Keratinocyte (primary cell): Measurements from ENCODE around the gene SMIM35. TPM values are rescaled to one million over a fixed set of nuclear protein-coding genes. Genes with fewer than 3 reads are reported as not detected.

ENCODE experiments used
- DNase-seq: peaks from one replicate; pipeline ENCODE4 v3.0.0-alpha.2; 2011; ENCODE audit warnings: low read depth, missing footprints, low spot score
- FAIRE-seq: peaks from 2 replicates; lab custom pipeline; 2011; peaks lifted over from hg19 to GRCh38; lab: Jason Lieb, UNC
- H2AFZ ChIP-seq: 2 replicates; pipeline ENCODE4 v1.6.0; 2012; ENCODE audit warnings: low read length, control low read depth, inconsistent platforms; ENCODE audit not compliant: control insufficient read depth
- H3K27ac ChIP-seq: 2 replicates; pipeline ENCODE4 v1.5.1; 2011; ENCODE audit warnings: low read length; ENCODE audit not compliant: control insufficient read depth, insufficient read depth
- H3K27me3 ChIP-seq: 3 replicates; pipeline ENCODE4 v1.6.0; 2011; ENCODE audit warnings: low read length; ENCODE audit not compliant: control insufficient read depth, insufficient read depth; ENCODE audit errors: extremely low read depth
- H3K36me3 ChIP-seq, 2 experiments: 2 replicates in 1 of 2; 3 replicates in 1 of 2; pipeline ENCODE4 v1.5.1; 2011; ENCODE audit warnings: low read length in 2 of 2, mild to moderate bottlenecking in 1 of 2; ENCODE audit not compliant: control insufficient read depth in 2 of 2, insufficient read depth in 2 of 2; ENCODE audit errors: extremely low read depth in 1 of 2
- H3K4me1 ChIP-seq: 3 replicates; pipeline ENCODE4 v1.5.1; 2011; ENCODE audit warnings: low read length; ENCODE audit not compliant: control insufficient read depth, insufficient read depth; ENCODE audit errors: extremely low read depth
- H3K4me2 ChIP-seq: 3 replicates; pipeline ENCODE4 v1.6.0; 2011; ENCODE audit warnings: low read depth, low read length; ENCODE audit not compliant: control insufficient read depth, insufficient read depth; ENCODE audit errors: extremely low read depth
- H3K4me3 ChIP-seq, 3 experiments: fragments of 200-600 bp in 1 of 3; sonication (generic) in 1 of 3; 2 replicates in 2 of 3; 3 replicates in 1 of 3; pipeline ENCODE4 v1.5.1; 2011 to 2016; ENCODE audit warnings: low read length in 3 of 3, mild to moderate bottlenecking in 3 of 3, control low read depth in 2 of 3, inconsistent platforms in 1 of 3, low read depth in 1 of 3, mixed read lengths in 1 of 3, mixed run types in 1 of 3, moderate library complexity in 1 of 3; ENCODE audit not compliant: control insufficient read depth in 2 of 3, insufficient read depth in 2 of 3; ENCODE audit errors: extremely low read depth in 1 of 3
- H3K79me2 ChIP-seq: 2 replicates; pipeline ENCODE4 v1.6.0; 2012; ENCODE audit warnings: low read length; ENCODE audit not compliant: control insufficient read depth, insufficient read depth
- H3K9ac ChIP-seq: 3 replicates; pipeline ENCODE4 v1.6.0; 2011; ENCODE audit warnings: low read length; ENCODE audit not compliant: control insufficient read depth, insufficient read depth; ENCODE audit errors: extremely low read depth
- H3K9me1 ChIP-seq: 3 replicates; pipeline ENCODE4 v1.6.0; 2011; ENCODE audit warnings: low read length; ENCODE audit not compliant: control insufficient read depth, insufficient read depth; ENCODE audit errors: extremely low read depth
- H3K9me3 ChIP-seq: 2 replicates; pipeline ENCODE4 v1.5.1; 2012; ENCODE audit warnings: low read depth, low read length; ENCODE audit not compliant: control insufficient read depth
- H4K20me1 ChIP-seq: 3 replicates; pipeline ENCODE4 v1.6.0; 2011; ENCODE audit warnings: low read length; ENCODE audit not compliant: control insufficient read depth, insufficient read depth; ENCODE audit errors: extremely low read depth
- EZH2 ChIP-seq: IDR thresholded peaks from one replicate; pipeline ENCODE4 v1.6.1; 2012; ENCODE audit warnings: inconsistent platforms, mild to moderate bottlenecking, low read length, moderate library complexity
- dilution Hi-C: fragments of 300-500 bp; cut with MboI; formaldehyde crosslinking; loops from one replicate; pipeline ENCODE4 v1.7.0; 2020; ENCODE audit warnings: low sequenced_read_pairs; ENCODE audit not compliant: extremely low pct_ligation_motif_present
- polyA plus RNA-seq, 5 experiments: library from polyadenylated mRNA; depleted of rRNA in 3 of 5; stranded (reverse) in 3 of 5; stranded (forward) in 1 of 5; unstranded in 1 of 5; fragments of >200 nt; gene quantifications; 1 replicate in 1 of 5; 2 replicates in 3 of 5; 3 replicates in 1 of 5; pipeline versions ENCODE4 v1.2.1 to v1.2.3, GENCODE V29; 2011 to 2012; ENCODE audit warnings: missing spikeins in 2 of 5, low read depth in 1 of 5, low replicate concordance in 1 of 5
- TF ChIP-seq, protein P1 (sequence below), 3 experiments: IDR thresholded peaks in 1 of 3; conservative IDR thresholded peaks in 1 of 3; optimal IDR thresholded peaks in 1 of 3; 2 replicates in 2 of 3; 3 replicates in 1 of 3; pipeline versions ENCODE3 to v1.5.1; 2011; ENCODE audit warnings: low read length in 3 of 3, mild to moderate bottlenecking in 3 of 3, moderate library complexity in 2 of 3, control low read depth in 1 of 3, inconsistent platforms in 1 of 3; ENCODE audit not compliant: insufficient read depth in 2 of 3; ENCODE audit errors: extremely low read depth in 1 of 3

The SMIM35 gene
- polyA plus RNA-seq, 1 donor (not counting 4 experiments of a cell fraction or from before 2014, with no cell fraction given), result not detected

DNA sequence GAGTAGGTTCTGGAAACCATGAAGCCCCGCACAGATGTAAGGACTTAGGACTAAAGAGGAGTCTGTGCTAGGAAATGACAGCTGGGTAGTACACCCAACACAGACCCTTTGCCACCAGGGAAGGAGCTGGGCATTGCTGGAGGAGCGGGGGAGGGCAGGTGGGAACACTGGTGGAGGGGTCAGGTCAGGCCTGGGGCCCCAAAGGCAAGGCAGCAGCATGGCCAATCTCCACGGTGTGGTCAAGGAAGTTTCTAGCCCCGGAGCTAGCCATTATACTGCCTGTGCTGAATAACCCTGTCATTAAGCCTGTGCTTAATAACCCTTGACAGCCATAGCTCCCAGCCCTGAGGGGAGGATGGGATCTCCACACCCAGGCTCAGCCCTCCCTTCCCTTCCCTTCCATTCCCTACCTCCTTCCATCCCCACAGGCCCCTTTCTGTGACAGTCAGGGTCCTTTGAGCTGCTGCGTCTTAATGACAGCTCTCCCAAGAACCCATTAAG is 7.8 kb downstream of the SMIM35 start:
- no peak for FAIRE-seq
- dilution Hi-C loops, result no loop called here
- no peak overlapping the region for H3K9ac ChIP-seq

DNA sequence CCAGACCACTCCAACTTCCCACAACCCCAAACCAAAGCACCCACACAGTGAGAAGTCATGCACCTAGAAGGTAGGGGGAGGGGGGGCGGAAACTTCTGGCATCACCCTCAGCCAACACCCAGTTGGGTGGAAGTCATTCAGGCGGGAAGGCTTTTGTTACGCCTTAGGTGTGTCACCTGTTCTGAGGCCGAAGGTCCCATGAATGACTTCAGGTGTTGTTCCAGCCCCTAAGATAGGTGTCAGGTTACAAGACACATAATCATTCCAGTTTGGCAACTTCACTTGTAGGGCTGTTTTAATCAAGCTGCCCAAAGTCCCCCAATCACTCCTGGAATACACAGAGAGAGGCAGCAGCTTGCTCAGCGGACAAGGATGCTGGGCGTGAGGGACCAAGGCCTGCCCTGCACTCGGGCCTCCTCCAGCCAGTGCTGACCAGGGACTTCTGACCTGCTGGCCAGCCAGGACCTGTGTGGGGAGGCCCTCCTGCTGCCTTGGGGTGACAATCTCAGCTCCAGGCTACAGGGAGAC is 9.9 kb downstream of the SMIM35 start, which contains the start of gene TMPRSS4:
TMPRSS4 (plus strand) TSS at position 325 of the 528 bp plus-strand sequence. CDS start 225 bp downstream, outside the sequence.
- Histone ChIP-seq H3K9me1 (no peaks in the 10 kb centered on the region), H3K4me3 (no peak within 1 kb of the TSS), H3K79me2 (no peaks in the 10 kb centered on the region), H3K9me3 (no peaks in the 10 kb centered on the region), H3K9ac (no peak within 1 kb of the TSS), H2AFZ (no peak within 1 kb of the TSS), H3K36me3 (no peaks in the 10 kb centered on the region), H3K4me2 (peak within 1 kb of the TSS; percentile 20), H4K20me1 (no peaks in the 10 kb centered on the region), H3K27ac (no peak within 1 kb of the TSS), H3K27me3 (no peaks in the 10 kb centered on the region), H3K4me1 (peaks cover 33% of the 10 kb centered on the region)
- TF ChIP-seq EZH2, result no peak
- TF ChIP-seq, protein P1, sequence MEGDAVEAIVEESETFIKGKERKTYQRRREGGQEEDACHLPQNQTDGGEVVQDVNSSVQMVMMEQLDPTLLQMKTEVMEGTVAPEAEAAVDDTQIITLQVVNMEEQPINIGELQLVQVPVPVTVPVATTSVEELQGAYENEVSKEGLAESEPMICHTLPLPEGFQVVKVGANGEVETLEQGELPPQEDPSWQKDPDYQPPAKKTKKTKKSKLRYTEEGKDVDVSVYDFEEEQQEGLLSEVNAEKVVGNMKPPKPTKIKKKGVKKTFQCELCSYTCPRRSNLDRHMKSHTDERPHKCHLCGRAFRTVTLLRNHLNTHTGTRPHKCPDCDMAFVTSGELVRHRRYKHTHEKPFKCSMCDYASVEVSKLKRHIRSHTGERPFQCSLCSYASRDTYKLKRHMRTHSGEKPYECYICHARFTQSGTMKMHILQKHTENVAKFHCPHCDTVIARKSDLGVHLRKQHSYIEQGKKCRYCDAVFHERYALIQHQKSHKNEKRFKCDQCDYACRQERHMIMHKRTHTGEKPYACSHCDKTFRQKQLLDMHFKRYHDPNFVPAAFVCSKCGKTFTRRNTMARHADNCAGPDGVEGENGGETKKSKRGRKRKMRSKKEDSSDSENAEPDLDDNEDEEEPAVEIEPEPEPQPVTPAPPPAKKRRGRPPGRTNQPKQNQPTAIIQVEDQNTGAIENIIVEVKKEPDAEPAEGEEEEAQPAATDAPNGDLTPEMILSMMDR (optimal IDR thresholded peaks at IDR 0.05 in 1 of 3, IDR thresholded peaks at IDR 0.05 in 1 of 3, conservative IDR thresholded peaks at IDR 0.05 in 1 of 3; ENCODE audit: extremely low read depth in 1 of 3, insufficient read depth in 2 of 3, low read length in 3 of 3), result no peak
- DNase-seq, result peak; percentile 65
- dilution Hi-C loops, result no loop called here
- peak; percentile 96 for FAIRE-seq

More for the DNA sequence above, 7.8 kb downstream of the SMIM35 start:
- TF ChIP-seq, protein P1 (optimal IDR thresholded peaks at IDR 0.05 in 1 of 3, IDR thresholded peaks at IDR 0.05 in 1 of 3, conservative IDR thresholded peaks at IDR 0.05 in 1 of 3; ENCODE audit: extremely low read depth in 1 of 3, insufficient read depth in 2 of 3, low read length in 3 of 3), result no peak
- TF ChIP-seq EZH2, result no peak
- no peak for DNase-seq
- Histone ChIP-seq H3K9me1 (no peaks in the 10 kb centered on the region), H3K4me2 (no peak overlapping the region), H3K4me1 (peaks cover 33% of the 10 kb centered on the region), H3K27ac (no peak overlapping the region), H2AFZ (no peak overlapping the region), H3K9me3 (no peaks in the 10 kb centered on the region), H3K27me3 (no peaks in the 10 kb centered on the region), H3K4me3 (no peak overlapping the region), H3K79me2 (no peaks in the 10 kb centered on the region), H3K36me3 (no peaks in the 10 kb centered on the region), H4K20me1 (no peaks in the 10 kb centered on the region)
